AG09309 (cell line): ENCODE results near the gene LRRIQ4.

Experiments used
- DNase-seq: peaks from one replicate; pipeline ENCODE4 v3.0.0-alpha.2; 2010; ENCODE audit warnings: low read depth
- H3K4me3 ChIP-seq: 2 replicates; pipeline ENCODE4 v1.5.1; 2011; ENCODE audit warnings: mild to moderate bottlenecking, low read depth, low read length, moderate library complexity; ENCODE audit not compliant: control insufficient read depth
- CTCF ChIP-seq: IDR thresholded peaks from 2 replicates; pipeline ENCODE4 v1.5.1; 2011; ENCODE audit warnings: mild to moderate bottlenecking, low read depth, low read length, inconsistent platforms; ENCODE audit not compliant: insufficient read depth, control insufficient read depth; ENCODE audit errors: missing control alignments

Gene LRRIQ4

GRCh38 chr3:169822091-169822490 lies 9.4 kb downstream of the LRRIQ4 start:
- no peak overlapping the region for H3K4me3 ChIP-seq
- DNase-seq = no peak
- no peak for TF ChIP-seq CTCF

GRCh38 chr3:169822540-169822939 lies 9.9 kb downstream of the LRRIQ4 start:
- no peak for DNase-seq
- no peak overlapping the region for H3K4me3 ChIP-seq

DNA sequence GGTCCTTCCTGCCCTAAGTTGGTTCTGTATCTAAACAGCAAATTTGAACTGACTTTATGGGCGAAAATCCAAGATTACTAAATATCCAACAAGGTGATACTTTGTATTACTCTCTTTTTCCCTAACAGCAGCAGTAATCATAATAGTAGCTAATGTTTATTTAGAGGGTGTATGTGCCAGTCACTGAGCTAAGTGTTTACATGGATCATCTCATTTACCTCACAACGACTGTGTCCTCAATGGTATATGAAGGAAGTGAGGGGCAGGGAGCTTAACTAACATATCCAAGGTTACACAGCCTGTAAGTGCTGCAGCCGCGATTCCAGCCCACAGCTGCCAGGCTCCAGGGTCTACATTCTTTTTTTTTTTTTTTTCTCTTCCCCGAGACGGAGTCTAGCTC lies 10.3 kb downstream of the LRRIQ4 start:
- no peak for TF ChIP-seq CTCF
- no peak overlapping the region for H3K4me3 ChIP-seq
- DNase-seq = no peak

More at GRCh38 chr3:169822540-169822939, 9.9 kb downstream of the LRRIQ4 start:
- no peak for TF ChIP-seq CTCF

GRCh38 chr3:169825316-169825715 lies 12.6 kb downstream of the LRRIQ4 start:
- no peak for TF ChIP-seq CTCF

DNA sequence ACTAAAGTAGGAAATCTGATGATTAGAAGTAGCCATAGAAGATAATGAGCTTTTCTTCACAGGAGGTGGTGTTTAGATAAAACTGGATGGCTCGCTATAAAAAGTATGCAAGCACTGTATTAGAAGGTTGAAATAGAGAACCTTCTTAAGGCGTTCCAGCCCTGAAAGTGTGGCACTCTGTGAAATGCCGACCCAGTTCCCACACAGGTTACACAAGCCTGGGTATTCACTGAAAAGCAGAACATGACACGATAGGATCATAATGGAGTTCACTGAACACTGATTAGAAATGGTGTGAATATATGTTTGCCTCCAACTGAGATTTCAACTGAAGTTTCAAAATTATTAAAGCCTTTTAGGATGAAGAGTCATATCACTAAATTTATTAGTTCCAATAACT lies 15.0 kb downstream of the LRRIQ4 start:
- TF ChIP-seq CTCF = no peak
- no peak for DNase-seq
- no peak overlapping the region for H3K4me3 ChIP-seq

More at GRCh38 chr3:169825316-169825715, 12.6 kb downstream of the LRRIQ4 start:
- DNase-seq = no peak
- H3K4me3 ChIP-seq = no peak overlapping the region

DNA sequence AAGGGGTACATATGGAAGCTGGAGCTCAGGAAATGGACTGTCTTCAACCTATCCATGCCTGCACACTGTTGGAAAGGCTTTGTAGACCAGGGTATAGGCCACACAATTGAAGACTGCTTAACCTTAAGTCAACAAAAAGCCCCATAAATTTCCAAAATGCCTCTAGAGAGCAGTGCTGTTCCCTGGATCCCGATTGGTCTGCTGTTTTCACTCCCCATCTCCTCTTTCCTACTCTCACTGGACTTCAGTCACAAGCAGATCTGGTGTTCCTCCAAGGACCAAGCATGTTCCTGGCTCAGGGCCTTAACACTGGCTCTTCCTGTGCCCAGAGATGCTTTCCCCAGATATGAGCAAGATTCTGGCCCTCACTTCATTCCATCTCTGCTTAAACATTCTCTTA lies 22.9 kb downstream of the LRRIQ4 start:
- DNase-seq = no peak
- no peak for TF ChIP-seq CTCF
- H3K4me3 ChIP-seq = no peak overlapping the region
